ENCODE data around the gene CSK.

The CSK gene

DNA sequence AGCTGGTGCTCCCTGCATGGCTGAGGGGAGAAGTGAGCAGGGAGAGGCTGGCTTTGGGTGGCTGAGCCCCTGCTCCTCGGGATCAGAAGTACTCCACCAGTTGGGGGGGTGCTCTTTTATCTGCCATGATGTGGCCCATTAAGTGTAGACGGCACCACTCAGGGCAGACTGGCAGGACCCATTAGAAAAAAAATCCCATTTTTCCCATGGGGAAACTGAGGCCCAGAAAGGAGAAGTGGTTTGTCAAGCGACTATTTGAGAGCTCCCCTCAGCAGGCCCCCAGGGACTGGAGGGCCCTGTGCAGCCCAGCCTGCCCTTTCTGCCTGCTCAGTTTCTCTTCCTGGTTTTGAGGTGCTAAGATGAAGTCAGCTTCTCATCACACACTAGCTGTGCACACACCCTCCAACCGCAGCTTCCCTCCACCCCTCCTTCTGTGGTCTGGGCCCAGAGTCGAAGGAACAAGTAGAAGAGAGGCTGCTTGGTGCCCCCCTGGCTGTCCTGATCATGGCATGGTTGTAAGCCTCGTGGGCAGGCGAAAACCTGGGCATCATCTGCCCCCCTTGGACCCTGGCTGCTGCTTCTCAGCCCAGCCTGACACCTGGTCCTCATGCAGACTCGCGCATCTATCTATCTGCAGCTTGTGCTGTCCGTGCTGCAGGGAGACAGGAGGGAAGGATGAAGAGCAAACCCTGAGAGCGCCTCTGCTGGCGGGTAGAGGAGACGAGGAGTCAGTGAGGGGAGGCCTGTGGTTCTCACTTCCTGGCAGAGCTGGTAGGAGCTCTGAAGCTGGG is 5.6 kb downstream of the CSK start:
- DNase-seq (ENCODE audit: low spot score) = peak; percentile 81

- DNase-seq (ENCODE audit: low spot score) = no peak
Observed at GRCh38 chr15:74788042-74788682, 6.3 kb downstream of the CSK start.

GRCh38 chr15:74788683-74789151 is 6.8 kb downstream of the CSK start:
- DNase-seq (ENCODE audit: low spot score) = no peak

- no peak for DNase-seq (ENCODE audit: low spot score)
Observed at GRCh38 chr15:74789171-74789631, 7.3 kb downstream of the CSK start.

DNA sequence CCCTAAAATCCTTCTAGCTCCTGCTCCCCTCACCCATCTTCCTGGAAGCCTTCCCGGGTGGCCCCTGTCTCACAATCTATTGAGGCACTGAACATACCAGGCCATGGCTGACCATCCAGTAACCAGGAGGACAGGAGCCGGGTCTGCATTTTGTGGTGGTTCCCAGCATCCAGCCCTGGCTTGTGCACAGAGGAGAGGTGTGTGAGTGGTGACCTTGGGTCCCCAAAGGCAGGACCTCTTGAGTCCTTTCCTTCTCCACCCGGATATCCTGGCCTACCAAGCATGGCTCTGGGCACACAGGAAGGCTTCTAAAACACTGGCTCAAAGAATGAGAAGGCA is 7.8 kb downstream of the CSK start:
- no peak for DNase-seq (ENCODE audit: low spot score)

DNA sequence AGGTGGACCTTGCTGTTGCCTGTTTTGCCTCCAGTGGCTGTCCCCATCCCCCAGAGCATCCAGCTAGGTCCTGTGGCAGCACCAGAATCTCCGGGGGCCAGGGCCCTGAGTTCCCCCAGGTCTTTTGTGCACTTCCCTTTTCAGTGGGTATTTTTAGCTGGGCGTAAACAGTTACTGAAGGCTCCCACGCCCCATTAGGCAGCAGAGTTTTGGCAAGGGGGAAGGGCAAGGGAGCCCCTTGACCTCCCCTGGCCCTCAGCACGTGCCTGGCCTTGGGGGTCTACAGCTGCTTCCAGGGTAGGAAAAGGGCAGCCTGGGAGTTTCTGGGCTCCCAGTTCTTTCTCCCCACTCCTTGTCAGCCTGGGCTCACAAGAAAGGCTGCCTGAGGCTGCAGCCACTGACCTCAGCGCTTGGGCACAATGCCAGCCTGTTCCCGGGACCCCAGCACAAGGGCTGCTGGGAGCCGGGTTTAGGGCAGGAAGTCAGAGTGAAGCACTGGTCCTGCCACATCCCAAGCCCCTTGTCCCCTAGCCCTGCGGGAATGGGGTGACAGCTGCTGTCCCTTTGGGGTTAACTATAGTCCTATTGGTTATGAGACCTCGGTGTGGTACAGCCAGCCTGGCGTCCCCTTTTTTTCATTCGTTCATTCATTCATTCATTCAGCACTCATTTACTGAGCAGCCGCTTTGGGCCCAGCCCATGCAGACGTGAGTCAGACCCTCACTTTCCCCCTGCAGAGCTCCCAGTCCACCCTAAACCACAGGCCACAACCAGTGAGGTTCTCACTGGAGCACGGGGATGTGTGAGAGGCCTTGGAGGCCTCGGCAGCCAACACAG is 8.4 kb downstream of the CSK start:
- no peak for DNase-seq (ENCODE audit: low spot score)

DNA sequence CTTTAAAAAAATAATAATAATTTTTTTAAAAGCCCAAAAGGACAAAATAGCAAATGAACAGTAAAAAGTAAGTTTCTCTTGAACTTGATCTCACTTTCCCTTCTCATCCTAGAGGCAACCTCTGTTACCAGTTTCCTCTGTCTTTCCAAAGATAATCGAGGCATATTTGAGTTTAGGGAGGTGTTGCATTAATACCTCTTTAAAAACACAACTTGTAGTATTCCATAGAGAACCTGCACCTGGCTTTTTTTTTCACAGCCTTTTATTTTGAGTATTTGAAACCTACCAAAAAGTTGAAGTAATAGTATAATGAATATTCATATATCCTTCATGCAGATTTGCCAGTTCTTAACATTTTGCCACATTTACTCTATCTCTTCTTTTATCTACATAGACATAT is 9.1 kb downstream of the CSK start:
- no peak for DNase-seq (ENCODE audit: low spot score)

DNA sequence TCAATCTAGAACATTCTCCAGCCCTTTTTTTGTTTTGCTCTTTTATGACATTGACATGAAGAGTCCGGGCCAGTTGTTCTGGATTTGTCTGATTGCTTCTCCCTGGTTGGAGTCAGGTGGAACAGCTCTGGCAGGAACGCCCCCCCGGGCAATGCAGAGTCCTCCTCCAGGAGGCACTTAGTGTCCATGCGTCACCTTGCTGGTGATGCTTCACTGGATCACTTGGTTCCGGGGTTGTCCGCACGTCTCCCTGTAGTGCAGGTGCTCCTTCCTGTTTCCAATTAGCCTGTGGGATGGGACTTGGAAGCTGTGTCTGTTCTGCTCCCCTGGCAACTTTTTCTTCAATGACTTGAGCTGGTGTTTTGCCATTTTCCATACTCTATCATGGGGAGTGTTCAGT is 9.8 kb downstream of the CSK start:
- DNase-seq (ENCODE audit: low spot score) = no peak

- no peak for DNase-seq (ENCODE audit: low spot score)
Observed at GRCh38 chr15:74792227-74793016, 10.5 kb downstream of the CSK start.

DNA sequence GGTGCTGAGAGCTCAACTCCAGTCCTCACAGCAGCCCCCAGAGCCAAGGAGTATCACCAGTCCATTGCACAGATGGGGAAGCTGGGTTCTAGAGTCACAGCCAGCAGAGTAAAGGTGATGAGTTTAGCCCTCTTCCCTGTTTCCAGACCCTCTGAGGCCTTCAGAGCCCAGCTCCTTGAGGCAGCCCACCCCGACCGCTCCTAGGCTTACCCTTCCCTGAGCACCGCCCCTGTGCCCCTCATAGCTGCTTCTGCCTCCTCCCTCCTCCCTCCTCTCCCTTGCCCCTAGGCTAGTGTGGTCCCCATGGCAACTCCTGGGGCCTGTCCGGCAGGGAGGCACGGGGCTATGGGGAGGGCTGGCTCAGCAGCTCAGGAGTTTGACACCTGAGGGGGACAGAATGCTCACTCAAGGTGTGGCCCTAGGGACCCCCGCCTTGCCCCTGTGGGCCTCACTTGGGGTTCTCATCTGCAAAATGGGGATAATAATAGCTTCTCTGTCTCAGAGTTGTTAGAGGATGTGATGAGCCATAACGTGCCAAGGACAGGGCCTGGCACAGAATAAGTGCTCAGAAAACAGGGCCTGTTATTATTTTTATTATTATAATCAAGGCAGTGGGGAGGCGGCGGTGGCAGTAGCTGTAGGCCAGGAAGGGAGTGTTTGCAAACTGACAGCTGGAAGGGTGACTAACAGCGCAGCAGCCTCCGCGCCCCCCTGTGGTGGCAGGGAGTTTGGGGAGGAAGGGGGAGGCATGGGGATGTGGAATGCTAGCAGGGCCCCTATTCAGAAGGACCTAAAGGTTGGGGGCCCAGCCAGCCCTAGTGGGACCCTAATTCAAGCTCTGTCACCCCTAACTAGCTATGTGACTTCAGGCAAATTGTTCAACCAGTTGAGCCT is 11.5 kb downstream of the CSK start:
- peak; percentile 69 for DNase-seq (ENCODE audit: low spot score)

GRCh38 chr15:74794248-74794969 is 12.5 kb downstream of the CSK start:
- no peak for DNase-seq (ENCODE audit: low spot score)

DNA sequence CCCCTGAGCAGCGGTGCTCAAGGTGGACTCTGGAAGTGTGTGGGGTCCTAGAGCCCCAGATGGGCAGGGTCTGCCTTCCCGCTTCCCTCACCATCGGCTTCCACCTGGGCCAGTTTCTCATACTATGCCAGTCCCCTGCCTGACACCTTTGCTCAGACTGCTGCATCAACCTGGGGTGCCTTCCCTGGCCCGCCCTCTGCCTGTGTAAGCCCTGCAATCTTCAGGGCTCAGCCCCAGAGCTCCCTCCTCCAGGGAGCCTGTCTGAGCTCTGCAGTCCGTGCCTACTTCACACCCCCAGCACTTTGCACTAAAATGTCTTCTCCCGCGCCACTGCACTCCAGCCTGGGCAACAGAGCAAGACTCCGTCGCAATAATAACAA is 13.1 kb downstream of the CSK start:
- no peak for DNase-seq (ENCODE audit: low spot score)

DNA sequence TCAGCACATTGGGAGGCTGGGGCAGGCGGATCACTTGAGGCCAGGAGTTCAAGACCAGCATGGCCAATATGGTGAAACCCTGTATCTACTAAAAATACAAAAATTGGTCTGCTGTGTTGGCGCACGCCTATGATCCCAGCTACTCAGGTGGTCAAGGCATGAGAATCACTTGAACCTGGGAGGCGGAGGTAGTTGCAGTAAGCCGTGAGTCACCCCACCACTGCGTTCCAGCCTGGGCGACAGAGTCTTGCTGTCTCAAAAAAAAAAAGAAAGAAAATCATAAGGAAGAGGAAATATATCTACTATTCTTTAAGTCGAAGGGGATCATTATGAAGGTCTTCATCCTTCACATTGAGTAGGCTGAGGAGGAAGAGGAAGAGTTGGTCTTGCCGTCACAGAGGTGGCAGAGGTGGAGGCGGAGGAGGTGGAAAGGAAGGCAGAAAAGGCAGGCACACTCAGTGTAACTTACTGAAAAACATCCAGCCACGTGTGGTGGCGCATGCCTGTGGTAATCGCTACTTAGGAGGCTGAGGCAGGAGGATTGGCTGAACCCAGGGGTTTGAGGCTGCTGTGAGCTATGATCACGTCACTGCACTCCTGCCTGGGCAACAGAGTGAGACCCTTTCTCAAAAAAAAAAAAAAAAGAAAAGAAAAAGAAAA is 14.2 kb downstream of the CSK start:
- DNase-seq (ENCODE audit: low spot score) = no peak

DNA sequence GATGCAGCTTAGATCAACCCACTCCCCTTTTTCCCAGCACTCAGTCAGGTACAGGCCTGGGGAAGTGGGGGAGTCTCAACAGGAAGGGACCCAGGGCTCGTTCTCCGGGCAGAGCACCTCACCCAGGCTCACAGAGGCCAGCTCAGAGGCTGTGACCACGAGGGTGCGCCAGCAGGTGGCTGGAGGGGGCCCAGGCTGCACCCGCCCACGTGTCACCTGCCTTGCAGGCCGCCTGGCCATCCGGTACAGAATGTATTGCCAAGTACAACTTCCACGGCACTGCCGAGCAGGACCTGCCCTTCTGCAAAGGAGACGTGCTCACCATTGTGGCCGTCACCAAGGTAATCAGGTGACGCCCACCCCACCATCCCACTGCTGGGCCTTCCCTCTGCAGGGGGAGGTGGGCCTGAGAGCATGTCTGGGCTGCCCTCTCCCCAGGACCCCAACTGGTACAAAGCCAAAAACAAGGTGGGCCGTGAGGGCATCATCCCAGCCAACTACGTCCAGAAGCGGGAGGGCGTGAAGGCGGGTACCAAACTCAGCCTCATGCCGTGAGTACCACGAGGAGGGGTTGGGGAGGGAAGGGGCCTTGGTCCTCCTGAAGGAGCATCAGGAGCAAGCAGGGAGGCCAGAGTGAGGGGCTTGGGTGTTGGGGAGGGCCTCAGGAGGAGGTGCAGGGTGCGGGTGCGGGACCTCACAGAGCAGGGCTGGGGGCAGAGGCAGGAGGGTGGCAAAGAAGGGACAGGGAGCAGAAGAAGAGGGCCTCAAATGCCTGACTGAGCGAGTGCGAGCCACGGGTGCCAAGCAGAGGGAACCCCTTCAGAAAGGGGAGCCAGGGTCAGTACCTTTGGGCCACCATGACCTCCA is 16.7 kb downstream of the CSK start:
- no peak for DNase-seq (ENCODE audit: low spot score)

- no peak for DNase-seq (ENCODE audit: low spot score)
Observed at GRCh38 chr15:74799255-74799855, 17.5 kb downstream of the CSK start.

GRCh38 chr15:74799856-74800558 is 18.1 kb downstream of the CSK start:
- DNase-seq (ENCODE audit: low spot score) = peak; percentile 83

DNA sequence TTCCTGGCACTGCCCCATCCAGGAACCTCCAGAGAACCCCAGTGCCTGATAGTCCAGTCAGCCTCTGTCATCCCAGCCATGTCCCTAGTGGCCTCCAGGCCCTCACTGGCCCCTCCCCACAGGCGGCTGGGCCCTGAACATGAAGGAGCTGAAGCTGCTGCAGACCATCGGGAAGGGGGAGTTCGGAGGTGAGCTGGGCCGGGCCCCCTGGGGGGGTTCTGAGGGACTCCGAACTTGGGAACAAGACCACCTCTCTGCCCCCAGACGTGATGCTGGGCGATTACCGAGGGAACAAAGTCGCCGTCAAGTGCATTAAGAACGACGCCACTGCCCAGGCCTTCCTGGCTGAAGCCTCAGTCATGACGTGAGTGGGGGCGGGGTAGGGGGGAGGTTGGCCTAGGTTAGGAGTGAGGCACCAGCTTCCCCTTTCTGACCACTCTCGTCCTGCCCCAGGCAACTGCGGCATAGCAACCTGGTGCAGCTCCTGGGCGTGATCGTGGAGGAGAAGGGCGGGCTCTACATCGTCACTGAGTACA is 18.7 kb downstream of the CSK start:
- no peak for DNase-seq (ENCODE audit: low spot score)

Data from ecto neural progenitor cell (in vitro differentiated cells).